DOHH2 (cell line): ENCODE measurements around the gene BTBD7.

Source experiments
- H3F3A ChIP-seq: fragments of 200-600 bp; sonication (generic), shearing (Covaris generic); 2 replicates; pipeline ENCODE4 v1.6.0; 2016; ENCODE audit warnings: antibody characterized with exemption, mild to moderate bottlenecking; ENCODE audit not compliant: control insufficient read depth, insufficient read depth
- H3K27ac ChIP-seq: fragments of 200-600 bp; sonication (generic); 2 replicates; pipeline ENCODE4 v1.5.1; 2014; ENCODE audit warnings: low read depth, mild to moderate bottlenecking, low read length, moderate library complexity
- H3K27me3 ChIP-seq: fragments of 200-600 bp; sonication (generic); 2 replicates; pipeline ENCODE4 v1.6.1; 2014; ENCODE audit warnings: mild to moderate bottlenecking, low read length, mixed read lengths; ENCODE audit not compliant: control insufficient read depth
- H3K36me3 ChIP-seq: fragments of 200-600 bp; sonication (generic); 2 replicates; pipeline ENCODE4 v1.6.1; 2014; ENCODE audit warnings: mild to moderate bottlenecking, low read length, moderate library complexity, mixed read lengths; ENCODE audit not compliant: control insufficient read depth
- H3K4me1 ChIP-seq: fragments of 200-600 bp; sonication (generic); 2 replicates; pipeline ENCODE4 v1.6.1; 2014; ENCODE audit warnings: mild to moderate bottlenecking, low read length, mixed read lengths; ENCODE audit not compliant: control insufficient read depth
- H3K4me2 ChIP-seq: fragments of 200-600 bp; sonication (generic); 2 replicates; pipeline ENCODE4 v1.6.0; 2014; ENCODE audit warnings: mild to moderate bottlenecking, low read length, moderate library complexity
- H3K4me3 ChIP-seq: fragments of 200-600 bp; sonication (generic); 2 replicates; pipeline ENCODE4 v1.5.1; 2014; ENCODE audit warnings: mild to moderate bottlenecking, low read length, mixed read lengths
- H3K79me2 ChIP-seq: fragments of 200-600 bp; sonication (generic); 2 replicates; pipeline ENCODE4 v1.6.1; 2014; ENCODE audit warnings: mild to moderate bottlenecking, low read length, mixed read lengths; ENCODE audit not compliant: control insufficient read depth
- H3K9me2 ChIP-seq: fragments of 200-600 bp; sonication (generic); replicated peaks from 2 replicates; pipeline ENCODE4 v1.6.1; 2014; ENCODE audit warnings: mild to moderate bottlenecking, low read length, mixed read lengths; ENCODE audit not compliant: control insufficient read depth
- H3K9me3 ChIP-seq: fragments of 200-600 bp; sonication (generic); 2 replicates; pipeline ENCODE4 v1.6.1; 2014; ENCODE audit warnings: antibody characterized with exemption, low read length, mixed read lengths; ENCODE audit not compliant: control insufficient read depth, insufficient read depth
- H4K20me1 ChIP-seq: fragments of 200-600 bp; sonication (generic); 2 replicates; pipeline ENCODE4 v1.6.0; 2014; ENCODE audit warnings: low read depth, mild to moderate bottlenecking, antibody characterized with exemption, low read length, moderate library complexity; ENCODE audit not compliant: control insufficient read depth, insufficient read depth
- EZH2phosphoT487 ChIP-seq: fragments of 200-600 bp; sonication (generic); IDR thresholded peaks from 2 replicates; pipeline ENCODE4 v1.6.1; 2017; ENCODE audit warnings: borderline replicate concordance, mild to moderate bottlenecking, antibody characterized with exemption, low read length, moderate library complexity, mixed read lengths
- TF ChIP-seq, protein P1 (sequence below): fragments of 200-600 bp; sonication (generic); IDR thresholded peaks from one replicate; pipeline ENCODE4 v1.5.1; 2014; ENCODE audit warnings: antibody characterized with exemption, mild to moderate bottlenecking, low read depth, low read length; ENCODE audit not compliant: poor library complexity, severe bottlenecking

The BTBD7 gene

GRCh38 chr14:93232159-93232558 is 100.7 kb downstream of the BTBD7 start:
- Histone ChIP-seq H3F3A (0 out of 2 replicates have a peak, but pooled peaks cover 3% of the 10 kb centered on the region), H3K4me2 (no peak overlapping the region), H3K4me3 (no peak overlapping the region), H3K79me2 (no peaks in the 10 kb centered on the region), H3K27me3 (no peaks in the 10 kb centered on the region), H3K27ac (no peak overlapping the region), H3K9me2 (no peaks in the 10 kb centered on the region), H3K36me3 (peaks cover 18% of the 10 kb centered on the region), H4K20me1 (no peaks in the 10 kb centered on the region), H3K4me1 (peaks cover 5% of the 10 kb centered on the region; the same call in 1 of the 2 replicates), H3K9me3 (no peaks in the 10 kb centered on the region)
- TF ChIP-seq EZH2phosphoT487 = no peak
- TF ChIP-seq, protein P1, sequence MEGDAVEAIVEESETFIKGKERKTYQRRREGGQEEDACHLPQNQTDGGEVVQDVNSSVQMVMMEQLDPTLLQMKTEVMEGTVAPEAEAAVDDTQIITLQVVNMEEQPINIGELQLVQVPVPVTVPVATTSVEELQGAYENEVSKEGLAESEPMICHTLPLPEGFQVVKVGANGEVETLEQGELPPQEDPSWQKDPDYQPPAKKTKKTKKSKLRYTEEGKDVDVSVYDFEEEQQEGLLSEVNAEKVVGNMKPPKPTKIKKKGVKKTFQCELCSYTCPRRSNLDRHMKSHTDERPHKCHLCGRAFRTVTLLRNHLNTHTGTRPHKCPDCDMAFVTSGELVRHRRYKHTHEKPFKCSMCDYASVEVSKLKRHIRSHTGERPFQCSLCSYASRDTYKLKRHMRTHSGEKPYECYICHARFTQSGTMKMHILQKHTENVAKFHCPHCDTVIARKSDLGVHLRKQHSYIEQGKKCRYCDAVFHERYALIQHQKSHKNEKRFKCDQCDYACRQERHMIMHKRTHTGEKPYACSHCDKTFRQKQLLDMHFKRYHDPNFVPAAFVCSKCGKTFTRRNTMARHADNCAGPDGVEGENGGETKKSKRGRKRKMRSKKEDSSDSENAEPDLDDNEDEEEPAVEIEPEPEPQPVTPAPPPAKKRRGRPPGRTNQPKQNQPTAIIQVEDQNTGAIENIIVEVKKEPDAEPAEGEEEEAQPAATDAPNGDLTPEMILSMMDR = no peak

GRCh38 chr14:93231129-93231979 is 101.5 kb downstream of the BTBD7 start:
- no peaks in the 10 kb centered on the region for H3K79me2 ChIP-seq
- peaks cover 5% of the 10 kb centered on the region; the same call in 1 of the 2 replicates for H3K4me1 ChIP-seq
- peak overlapping the region; percentile 56 for H3K4me3 ChIP-seq
- H3K9me3 ChIP-seq = no peaks in the 10 kb centered on the region
- H3K36me3 ChIP-seq = peaks cover 22% of the 10 kb centered on the region
- H3F3A ChIP-seq = 0 out of 2 replicates have a peak, but pooled peaks cover 3% of the 10 kb centered on the region
- no peaks in the 10 kb centered on the region for H3K9me2 ChIP-seq
- H3K27me3 ChIP-seq = no peaks in the 10 kb centered on the region
- TF ChIP-seq, protein P1 = no peak
- no peak for TF ChIP-seq EZH2phosphoT487
- H3K4me2 ChIP-seq = peak overlapping the region; percentile 69
- H4K20me1 ChIP-seq = no peaks in the 10 kb centered on the region
- H3K27ac ChIP-seq = no peak overlapping the region

DNA sequence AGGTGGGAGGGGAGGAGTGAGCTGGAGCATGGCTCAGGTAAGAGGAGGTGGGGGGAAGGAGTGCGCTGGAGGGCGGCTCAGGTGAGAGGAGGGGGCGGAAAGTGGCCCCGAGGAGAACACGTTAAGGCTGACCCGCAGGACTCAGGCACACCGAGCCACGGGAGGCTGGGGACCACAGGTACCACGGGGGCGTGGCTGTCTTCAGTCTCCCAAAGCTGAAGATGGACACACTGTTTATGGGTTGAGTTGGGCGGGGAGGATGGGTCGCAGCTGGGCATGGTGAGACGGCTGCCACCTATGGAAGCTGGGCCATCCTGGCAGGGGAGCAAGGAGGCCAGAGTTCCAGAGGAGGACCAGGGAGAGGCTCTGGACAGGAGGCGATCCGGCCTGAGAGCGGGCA is 102.3 kb downstream of the BTBD7 start:
- Histone ChIP-seq H3K9me2 (no peaks in the 10 kb centered on the region), H3K9me3 (no peaks in the 10 kb centered on the region), H3K36me3 (peaks cover 30% of the 10 kb centered on the region), H3F3A (0 out of 2 replicates have a peak, but pooled peaks cover 3% of the 10 kb centered on the region), H4K20me1 (no peaks in the 10 kb centered on the region), H3K27me3 (no peaks in the 10 kb centered on the region), H3K4me1 (peaks cover 5% of the 10 kb centered on the region; the same call in 1 of the 2 replicates), H3K27ac (no peak overlapping the region), H3K4me3 (no peak overlapping the region), H3K79me2 (no peaks in the 10 kb centered on the region), H3K4me2 (peak overlapping the region; percentile 69; the same call in 1 of the 2 replicates)
- TF ChIP-seq, protein P1 = no peak
- TF ChIP-seq EZH2phosphoT487 = no peak
